H1 (cell line): ENCODE results near the gene ZBTB20. TPM values are rescaled to one million over a fixed set of nuclear protein-coding genes. Genes with fewer than 3 reads are reported as not detected.

Experiments
- CTCF ChIA-PET: fragments of 300-600 bp; sonication (Branson Sonifier 250); formaldehyde crosslinking; loops from one replicate; lab custom pipeline; 2021; ENCODE audit not compliant: partially characterized antibody; lab: Charles Lee
- POLR2A ChIA-PET: fragments of 300-600 bp; sonication (Branson Sonifier 250); formaldehyde crosslinking; loops from one replicate; lab custom pipeline; 2021; ENCODE audit warnings: inconsistent platforms; ENCODE audit not compliant: partially characterized antibody; lab: Charles Lee
- DNase-seq, 2 experiments: peaks; one replicate each; pipeline versions ENCODE4 v3.0.0 to v3.0.0-alpha.2; 2010 to 2022; ENCODE audit warnings: low spot score in 2 of 2, low read depth in 1 of 2, mixed read lengths in 1 of 2
- FAIRE-seq: peaks from 2 replicates; lab custom pipeline; 2011; peaks lifted over from hg19 to GRCh38; lab: Jason Lieb, UNC
- H2AFZ ChIP-seq: 2 replicates; pipeline ENCODE4 v1.8.1; 2012; ENCODE audit warnings: low read length, inconsistent platforms
- H2AK5ac ChIP-seq: 2 replicates; pipeline ENCODE4 v1.6.1; 2013; ENCODE audit warnings: low read depth, low read length
- H2BK120ac ChIP-seq: replicated peaks from 2 replicates; pipeline ENCODE3; 2013; ENCODE audit warnings: low read depth, low read length, inconsistent platforms
- H2BK12ac ChIP-seq: 2 replicates; pipeline ENCODE4 v1.6.1; 2013; ENCODE audit warnings: low read depth, low read length
- H2BK15ac ChIP-seq: 2 replicates; pipeline ENCODE4 v1.6.1; 2013; ENCODE audit warnings: low read length
- H2BK20ac ChIP-seq: 2 replicates; pipeline ENCODE4 v1.6.1; 2013; ENCODE audit warnings: low read length
- H2BK5ac ChIP-seq: 2 replicates; pipeline ENCODE4 v1.6.1; 2013; ENCODE audit warnings: low read depth, low read length
- H3K14ac ChIP-seq: 2 replicates; pipeline ENCODE4 v1.6.1; 2013; ENCODE audit warnings: inconsistent platforms; ENCODE audit not compliant: insufficient read length
- H3K18ac ChIP-seq: 2 replicates; pipeline ENCODE4 v1.6.1; 2013; ENCODE audit warnings: low read length; ENCODE audit errors: extremely low read depth
- H3K23ac ChIP-seq: 2 replicates; pipeline ENCODE4 v1.6.1; 2013; ENCODE audit warnings: inconsistent platforms; ENCODE audit not compliant: insufficient read length
- H3K23me2 ChIP-seq: 2 replicates; pipeline ENCODE4 v1.6.1; 2013; ENCODE audit warnings: low read depth, low read length
- H3K27ac ChIP-seq: 2 replicates; pipeline ENCODE4 v1.6.1; 2011; ENCODE audit warnings: low read depth, low read length, inconsistent platforms
- H3K27me3 ChIP-seq, 4 experiments: replicated peaks in 1 of 4; 1 replicate in 1 of 4; 2 replicates in 3 of 4; pipeline versions ENCODE4 v1.6.1 to v1.8.1; 2011 to 2013; ENCODE audit warnings: low read length in 3 of 4, mild to moderate bottlenecking in 3 of 4, inconsistent platforms in 2 of 4, mixed read lengths in 2 of 4, moderate library complexity in 1 of 4; ENCODE audit not compliant: control insufficient read depth in 3 of 4, insufficient read depth in 3 of 4; ENCODE audit errors: extremely low read depth in 1 of 4
- H3K36me3 ChIP-seq, 4 experiments: 2 replicates each; pipeline versions ENCODE4 v1.6.1 to v1.8.1; 2011 to 2013; ENCODE audit warnings: mild to moderate bottlenecking in 4 of 4, low read length in 3 of 4, moderate library complexity in 2 of 4, control low read depth in 1 of 4, inconsistent platforms in 1 of 4; ENCODE audit not compliant: insufficient read depth in 4 of 4, control insufficient read depth in 2 of 4
- H3K4ac ChIP-seq: replicated peaks from 2 replicates; pipeline ENCODE3; 2013; ENCODE audit warnings: low read length, low read depth, mixed read lengths, inconsistent platforms; ENCODE audit not compliant: insufficient read length
- H3K4me1 ChIP-seq, 4 experiments: replicated peaks in 1 of 4; 1 replicate in 1 of 4; 2 replicates in 3 of 4; pipeline versions ENCODE4 v1.6.1 to v1.8.1; 2011 to 2013; ENCODE audit warnings: low read length in 3 of 4, inconsistent platforms in 2 of 4, mixed read lengths in 1 of 4; ENCODE audit not compliant: insufficient read depth in 4 of 4, control insufficient read depth in 3 of 4
- H3K4me2 ChIP-seq, 2 experiments: 2 replicates each; pipeline versions ENCODE4 v1.6.1 to v1.8.1; 2011 to 2013; ENCODE audit warnings: low read depth in 2 of 2, low read length in 2 of 2, control low read depth in 1 of 2, inconsistent platforms in 1 of 2, mild to moderate bottlenecking in 1 of 2; ENCODE audit not compliant: insufficient read depth in 1 of 2
- H3K4me3 ChIP-seq, 4 experiments: fragments of 200-600, 300-600 bp in 1 of 4; sonication (generic), shearing (Covaris generic), sonication (Bioruptor Twin) in 1 of 4; 2 replicates each; pipeline versions ENCODE4 v1.5.1 to v1.8.1; 2011 to 2016; ENCODE audit warnings: low read length in 4 of 4, low read depth in 3 of 4, control low read depth in 2 of 4, inconsistent platforms in 2 of 4, mild to moderate bottlenecking in 2 of 4, mixed read lengths in 1 of 4, moderate library complexity in 1 of 4; ENCODE audit not compliant: insufficient read depth in 2 of 4; ENCODE audit errors: extremely low read depth in 1 of 4
- H3K56ac ChIP-seq: replicated peaks from 2 replicates; pipeline ENCODE3; 2013; ENCODE audit warnings: low read depth, mild to moderate bottlenecking, mixed read lengths, low read length, inconsistent platforms; ENCODE audit not compliant: insufficient read length
- H3K79me1 ChIP-seq: 2 replicates; pipeline ENCODE4 v1.6.1; 2013; ENCODE audit warnings: low read depth, low read length, control low read depth
- H3K79me2 ChIP-seq, 2 experiments: 2 replicates each; pipeline versions ENCODE4 v1.6.1 to v1.8.1; 2012 to 2013; ENCODE audit warnings: low read length in 2 of 2, mild to moderate bottlenecking in 2 of 2, inconsistent platforms in 1 of 2; ENCODE audit not compliant: insufficient read depth in 2 of 2, control insufficient read depth in 1 of 2
- H3K9ac ChIP-seq, 4 experiments: replicated peaks in 1 of 4; 1 replicate in 1 of 4; 2 replicates in 3 of 4; pipeline versions ENCODE4 v1.6.1 to v1.8.1; 2011 to 2013; ENCODE audit warnings: low read depth in 3 of 4, low read length in 3 of 4, control low read depth in 2 of 4, mild to moderate bottlenecking in 2 of 4, moderate library complexity in 2 of 4, inconsistent platforms in 1 of 4; ENCODE audit errors: extremely low read depth in 1 of 4
- H3K9me3 ChIP-seq, 2 experiments: 2 replicates each; pipeline versions ENCODE4 v1.6.1 to v1.8.1; 2012 to 2013; ENCODE audit warnings: mild to moderate bottlenecking in 2 of 2, moderate library complexity in 2 of 2, control low read depth in 1 of 2, inconsistent platforms in 1 of 2, low read depth in 1 of 2, low read length in 1 of 2, mixed read lengths in 1 of 2; ENCODE audit not compliant: insufficient read depth in 2 of 2
- H4K20me1 ChIP-seq, 2 experiments: replicated peaks in 1 of 2; 2 replicates each; pipeline versions ENCODE3 to v1.8.1; 2011 to 2013; ENCODE audit warnings: inconsistent platforms in 2 of 2, low read length in 2 of 2, mild to moderate bottlenecking in 1 of 2; ENCODE audit not compliant: insufficient read depth in 2 of 2, control insufficient read depth in 1 of 2
- H4K5ac ChIP-seq: 2 replicates; pipeline ENCODE4 v1.6.1; 2013; ENCODE audit warnings: low read length, low read depth, mixed read lengths, inconsistent platforms; ENCODE audit not compliant: insufficient read length
- H4K8ac ChIP-seq: 2 replicates; pipeline ENCODE4 v1.8.0; 2013; ENCODE audit warnings: mild to moderate bottlenecking, moderate library complexity, low read length, inconsistent platforms; ENCODE audit not compliant: insufficient read depth; ENCODE audit errors: extremely low read depth
- H4K91ac ChIP-seq: replicated peaks from 2 replicates; pipeline ENCODE3; 2013; ENCODE audit warnings: low read length, mixed read lengths, inconsistent platforms; ENCODE audit not compliant: insufficient read length
- CBX5 ChIP-seq: fragments of 300-800, 300-1000 bp; sonication (generic); IDR thresholded peaks from 2 replicates; pipeline ENCODE4 v1.7.1; 2016; ENCODE audit warnings: antibody characterized with exemption, low read length, low read depth
- EGR1 ChIP-seq: IDR thresholded peaks from 2 replicates; pipeline ENCODE4 v1.6.1; 2011; ENCODE audit warnings: low read depth, low read length, borderline replicate concordance
- KDM1A ChIP-seq: fragments of 200-600, 300-600 bp; sonication (generic); IDR thresholded peaks from 2 replicates; pipeline ENCODE4 v1.7.1; 2016; ENCODE audit warnings: mild to moderate bottlenecking, low read length, borderline replicate concordance
- RNF2 ChIP-seq: fragments of 200-900, 300-1000 bp; sonication (generic); IDR thresholded peaks from 2 replicates; pipeline ENCODE4 v1.7.1; 2016; ENCODE audit warnings: borderline replicate concordance, low read depth, mild to moderate bottlenecking, antibody characterized with exemption, low read length; ENCODE audit not compliant: poor library complexity, severe bottlenecking; ENCODE audit errors: missing control alignments
- WGBS, 2 experiments: shearing (Covaris generic) in 1 of 2; methylation state at CpG; one replicate each; pipeline versions ENCODE4 v1.1.6 to v1.1.7; 2013 to 2015; ENCODE audit warnings: low lambda C conversion rate in 2 of 2, mixed read lengths in 2 of 2, inconsistent platforms in 1 of 2, low coverage in 1 of 2, missing lambda C conversion rate in 1 of 2; ENCODE audit not compliant: insufficient replicate concordance in 2 of 2, insufficient coverage in 1 of 2, insufficient read length in 1 of 2; ENCODE audit errors: extremely low coverage in 1 of 2, missing lambda C conversion rate in 1 of 2; 5-methylcytosine and 5-hydroxymethylcytosine counted together
- polyA plus RNA-seq, 7 experiments: library from polyadenylated mRNA; depleted of rRNA in 3 of 7; stranded (reverse) in 5 of 7; unstranded in 2 of 7; fragments of >200 nt in 5 of 7; fragments of 200-250 nt in 2 of 7; gene quantifications; 1 replicate in 5 of 7; 2 replicates in 1 of 7; 4 replicates in 1 of 7; pipeline versions ENCODE4 v1.2.1 to v1.2.3, GENCODE V29; 2011 to 2013; ENCODE audit warnings: missing spikeins in 2 of 7, mixed read lengths in 2 of 7
- total RNA-seq: library from RNA; stranded (reverse); fragmentation: NEBNext Ultra II Directional; extraction: Animal tissue kit (Norgen Biotek cat#: 25700); gene quantifications from 2 replicates; pipeline ENCODE4 v1.2.1, GENCODE V29; 2021

Gene ZBTB20
- total and polyA plus RNA-seq, 2 of the 8 experiments (the other 6 are each of a cell fraction or from before 2014, with no cell fraction given) = 0.35 to 1.3 TPM

DNA sequence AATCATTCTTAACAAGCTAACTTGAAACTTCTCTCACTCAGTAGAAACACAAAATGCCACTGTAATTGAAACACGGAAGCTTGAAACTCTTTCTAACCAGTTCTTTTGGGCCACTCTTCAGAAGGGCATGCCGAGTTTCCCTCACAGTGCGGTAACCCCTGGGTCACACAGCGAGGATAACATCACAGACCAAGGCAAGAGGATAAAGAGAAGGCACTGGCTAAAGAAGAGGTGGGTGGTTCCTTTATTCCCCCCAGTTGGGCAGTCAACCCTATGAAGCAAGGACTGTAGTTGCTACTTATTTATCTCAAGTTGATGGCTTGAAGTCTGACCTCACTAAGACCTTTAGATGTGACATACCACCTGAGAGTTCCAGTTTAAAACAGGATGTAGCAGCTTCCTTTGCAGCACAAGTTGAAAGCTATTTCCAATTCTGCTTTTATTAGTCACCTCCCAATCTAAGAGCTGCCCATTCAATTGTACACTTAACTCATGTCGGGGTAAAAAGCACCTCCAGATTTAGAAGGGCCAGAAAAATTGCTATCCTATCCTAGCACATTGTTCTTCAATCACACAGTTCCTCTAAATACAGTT, 580.8 kb downstream of the ZBTB20 start:
- ChIA-PET POLR2A (interaction anchor here (1.1 kb wide), 1 partner anchor 12 kb away, joined by 4 read pairs; no protein-coding TSS in a partner anchor), CTCF (no interaction called here)
- WGBS, 2 experiments = 57% methylated on average over 5 of the region's 5 CpGs; no CpG with 5 or more reads in 1 of the 2 experiments
- no peaks in the 10 kb centered on the region for H3K36me3 ChIP-seq
- no peak overlapping the region for H3K4me3 ChIP-seq
- FAIRE-seq (no peak), DNase-seq (no peak)
- no peak overlapping the region for H2BK5ac ChIP-seq
- H3K56ac ChIP-seq = no peak overlapping the region
- H3K9me3 ChIP-seq = no peaks in the 10 kb centered on the region
- H3K79me1 ChIP-seq = no peaks in the 10 kb centered on the region
- no peak overlapping the region for H3K27ac ChIP-seq
- H3K4me1 ChIP-seq = peaks cover 0 to 14% (median 9%) of the 10 kb centered on the region in 4 experiments; a peak in 5 of 7 replicates
- H4K8ac ChIP-seq = no peak overlapping the region
- no peaks in the 10 kb centered on the region for H3K23me2 ChIP-seq
- H2BK12ac ChIP-seq = no peak overlapping the region
- no peak overlapping the region for H3K9ac ChIP-seq
- H2BK20ac ChIP-seq = no peak overlapping the region
- H3K79me2 ChIP-seq = no peaks in the 10 kb centered on the region
- no peak overlapping the region for H2AK5ac ChIP-seq
- no peaks in the 10 kb centered on the region for H4K20me1 ChIP-seq
- no peak overlapping the region for H2BK15ac ChIP-seq
- H3K23ac ChIP-seq = no peak overlapping the region
- no peak overlapping the region for H4K5ac ChIP-seq
- no peaks in the 10 kb centered on the region for H3K27me3 ChIP-seq
- H3K14ac ChIP-seq = no peak overlapping the region
- H2BK120ac ChIP-seq = no peak overlapping the region
- no peak overlapping the region for H4K91ac ChIP-seq
- no peak overlapping the region for H2AFZ ChIP-seq
- peak overlapping the region in 1 of 2 experiments; percentile 12; a peak in 1 of 4 replicates for H3K4me2 ChIP-seq
- H3K18ac ChIP-seq = no peak overlapping the region
- H3K4ac ChIP-seq = no peak overlapping the region
- TF ChIP-seq RNF2 (no peak), CBX5 (no peak), EGR1 (no peak), KDM1A (no peak)
